Endothelial cell of umbilical vein (primary cell): ENCODE results near the gene C9orf152.

Experiments used
- EZH2 ChIP-seq: IDR thresholded peaks from 2 replicates; pipeline ENCODE4 v1.6.1; 2012; ENCODE audit warnings: borderline replicate concordance, low read depth, mild to moderate bottlenecking, moderate library complexity, low read length, inconsistent platforms; ENCODE audit not compliant: severe bottlenecking
- FOS ChIP-seq: IDR thresholded peaks from 2 replicates; pipeline ENCODE4 v1.6.1; 2011; ENCODE audit warnings: mild to moderate bottlenecking, low read length, moderate library complexity, borderline replicate concordance; ENCODE audit not compliant: insufficient read depth
- GATA2 ChIP-seq: IDR thresholded peaks from 2 replicates; pipeline ENCODE4 v1.7.0; 2011; ENCODE audit warnings: low read depth, mild to moderate bottlenecking, moderate library complexity, mixed read lengths, low read length; ENCODE audit not compliant: insufficient read length, insufficient read depth
- MYC ChIP-seq: IDR thresholded peaks from one replicate; pipeline ENCODE4 v1.6.1; 2011; ENCODE audit warnings: mild to moderate bottlenecking, low read depth, low read length
- POLR2A ChIP-seq: IDR thresholded peaks from 2 replicates; pipeline ENCODE4 v1.6.1; 2012; ENCODE audit warnings: low read depth, mild to moderate bottlenecking, control low read depth, low read length
- POLR2AphosphoS5 ChIP-seq: IDR thresholded peaks from 2 replicates; pipeline ENCODE4 v1.6.1; 2012; ENCODE audit warnings: low read depth, mild to moderate bottlenecking, control low read depth, low read length, moderate library complexity; ENCODE audit not compliant: insufficient read depth
- TF ChIP-seq, protein P1 (sequence below), 2 donors: IDR thresholded peaks; 1 replicate in 1 of 2; 2 replicates in 1 of 2; pipeline ENCODE4 v1.5.1; 2011; ENCODE audit warnings: low read length in 2 of 2, mild to moderate bottlenecking in 2 of 2, moderate library complexity in 2 of 2, control low read depth in 1 of 2, inconsistent platforms in 1 of 2, low read depth in 1 of 2; ENCODE audit not compliant: insufficient read depth in 1 of 2; ENCODE audit errors: extremely low read depth in 1 of 2
- TF ChIP-seq, protein P2 (sequence below): IDR thresholded peaks from 2 replicates; pipeline ENCODE4 v1.6.1; 2011; ENCODE audit not compliant: insufficient read depth, insufficient read length

DNA sequence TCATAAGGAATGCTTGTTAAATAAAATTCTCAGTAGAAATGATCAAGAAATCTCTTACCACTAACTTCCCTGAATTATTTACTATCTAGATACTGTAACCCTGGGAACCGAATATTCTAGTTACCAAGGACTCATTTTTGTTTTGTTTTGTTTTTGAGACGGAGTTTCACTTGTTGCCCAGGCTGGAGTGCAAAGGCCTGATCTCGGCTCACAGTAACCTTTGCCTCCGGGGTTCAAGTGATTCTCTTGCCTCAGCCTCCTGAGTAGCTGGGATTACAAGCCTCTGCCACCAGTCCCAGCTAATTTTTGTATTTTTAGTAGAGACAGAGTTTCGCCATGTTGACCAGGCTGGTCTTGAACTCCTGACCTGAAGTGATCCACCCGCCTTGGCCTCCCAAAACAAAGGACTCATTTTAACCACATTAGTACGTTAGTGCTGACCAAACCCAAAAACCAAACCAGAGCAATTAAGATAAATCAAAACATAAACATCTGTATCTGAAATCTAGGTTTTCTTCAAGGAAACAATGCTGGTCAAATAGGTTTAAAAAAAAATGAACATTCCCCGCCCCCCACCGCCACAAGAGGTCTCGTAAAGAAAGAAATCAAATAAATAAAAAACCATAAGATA, 44.7 kb upstream of the C9orf152 start:
- TF ChIP-seq, protein P1, sequence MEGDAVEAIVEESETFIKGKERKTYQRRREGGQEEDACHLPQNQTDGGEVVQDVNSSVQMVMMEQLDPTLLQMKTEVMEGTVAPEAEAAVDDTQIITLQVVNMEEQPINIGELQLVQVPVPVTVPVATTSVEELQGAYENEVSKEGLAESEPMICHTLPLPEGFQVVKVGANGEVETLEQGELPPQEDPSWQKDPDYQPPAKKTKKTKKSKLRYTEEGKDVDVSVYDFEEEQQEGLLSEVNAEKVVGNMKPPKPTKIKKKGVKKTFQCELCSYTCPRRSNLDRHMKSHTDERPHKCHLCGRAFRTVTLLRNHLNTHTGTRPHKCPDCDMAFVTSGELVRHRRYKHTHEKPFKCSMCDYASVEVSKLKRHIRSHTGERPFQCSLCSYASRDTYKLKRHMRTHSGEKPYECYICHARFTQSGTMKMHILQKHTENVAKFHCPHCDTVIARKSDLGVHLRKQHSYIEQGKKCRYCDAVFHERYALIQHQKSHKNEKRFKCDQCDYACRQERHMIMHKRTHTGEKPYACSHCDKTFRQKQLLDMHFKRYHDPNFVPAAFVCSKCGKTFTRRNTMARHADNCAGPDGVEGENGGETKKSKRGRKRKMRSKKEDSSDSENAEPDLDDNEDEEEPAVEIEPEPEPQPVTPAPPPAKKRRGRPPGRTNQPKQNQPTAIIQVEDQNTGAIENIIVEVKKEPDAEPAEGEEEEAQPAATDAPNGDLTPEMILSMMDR (IDR thresholded peaks at IDR 0.05; ENCODE audit: extremely low read depth in 1 of 2, insufficient read depth in 1 of 2, low read depth in 1 of 2, low read length in 2 of 2): no peak
- TF ChIP-seq FOS: no peak
- TF ChIP-seq POLR2A: no peak
- no peak for TF ChIP-seq EZH2
- TF ChIP-seq MYC: no peak
- TF ChIP-seq POLR2AphosphoS5: no peak
- TF ChIP-seq, protein P2, sequence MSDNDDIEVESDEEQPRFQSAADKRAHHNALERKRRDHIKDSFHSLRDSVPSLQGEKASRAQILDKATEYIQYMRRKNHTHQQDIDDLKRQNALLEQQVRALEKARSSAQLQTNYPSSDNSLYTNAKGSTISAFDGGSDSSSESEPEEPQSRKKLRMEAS: no peak
- no peak for TF ChIP-seq GATA2
